ENCODE data around the gene DLGAP4. TPM values are rescaled to one million over a fixed set of nuclear protein-coding genes. Genes with fewer than 3 reads are reported as not detected.

DLGAP4 gene
- total and polyA plus RNA-seq, 2 of the 13 experiments (the other 11 are each of a cell fraction or from before 2014, with no cell fraction given), result 15.2 to 26.7 TPM

DNA sequence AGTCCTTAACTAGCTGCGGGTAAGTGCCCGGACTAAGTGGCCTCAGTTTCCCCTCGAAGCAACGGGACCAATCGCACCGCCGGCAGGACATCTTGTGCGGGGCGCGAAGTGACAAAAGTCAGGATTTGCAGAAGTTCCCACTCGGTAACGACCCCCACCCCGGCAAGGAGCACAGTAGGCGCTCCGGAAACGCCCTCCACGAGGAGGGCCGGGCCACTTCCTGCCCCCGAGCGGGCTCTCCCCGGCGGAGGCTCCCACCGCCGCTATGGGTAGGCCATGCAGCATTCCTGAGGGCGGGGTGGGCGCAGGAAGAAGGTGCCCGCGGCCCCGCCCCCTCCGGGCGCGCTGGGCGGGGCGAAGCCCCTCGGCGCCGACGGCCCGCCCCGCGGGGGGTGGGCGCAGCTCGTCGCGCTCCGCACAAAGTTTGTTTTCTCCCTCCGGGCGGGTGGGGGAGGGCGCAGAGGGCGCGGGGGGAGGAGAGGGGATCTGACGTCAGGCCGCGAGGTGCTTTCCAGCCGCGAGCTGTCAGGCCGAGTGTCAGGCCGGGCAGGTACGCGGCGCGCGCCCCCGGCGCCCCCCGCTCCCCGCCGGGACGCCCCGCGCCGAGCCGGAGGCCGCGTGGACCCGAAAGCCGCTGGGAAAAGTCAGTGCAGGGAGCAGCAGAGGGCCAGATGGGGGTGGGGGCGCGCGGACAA, 267.1 kb downstream of the DLGAP4 start, which contains the start of gene TGIF2 (continued):
- TF ChIP-seq, protein P1, sequence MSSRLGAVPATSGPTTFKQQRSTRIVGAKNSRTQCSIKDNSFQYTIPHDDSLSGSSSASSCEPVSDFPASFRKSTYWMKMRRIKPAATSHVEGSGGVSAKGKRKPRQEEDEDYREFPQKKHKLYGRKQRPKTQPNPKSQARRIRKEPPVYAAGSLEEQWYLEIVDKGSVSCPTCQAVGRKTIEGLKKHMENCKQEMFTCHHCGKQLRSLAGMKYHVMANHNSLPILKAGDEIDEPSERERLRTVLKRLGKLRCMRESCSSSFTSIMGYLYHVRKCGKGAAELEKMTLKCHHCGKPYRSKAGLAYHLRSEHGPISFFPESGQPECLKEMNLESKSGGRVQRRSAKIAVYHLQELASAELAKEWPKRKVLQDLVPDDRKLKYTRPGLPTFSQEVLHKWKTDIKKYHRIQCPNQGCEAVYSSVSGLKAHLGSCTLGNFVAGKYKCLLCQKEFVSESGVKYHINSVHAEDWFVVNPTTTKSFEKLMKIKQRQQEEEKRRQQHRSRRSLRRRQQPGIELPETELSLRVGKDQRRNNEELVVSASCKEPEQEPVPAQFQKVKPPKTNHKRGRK (CRISPR knock-in tag; IDR thresholded peaks at IDR 0.05), result no peak
- TF ChIP-seq WIZ (CRISPR knock-in tag; IDR thresholded peaks at IDR 0.05) (peak; percentile 81; the same call in 1 of the 2 replicates), ZKSCAN1 (IDR thresholded peaks at IDR 0.05; ENCODE audit: low read length) (peak; percentile 96), PPARG (CRISPR knock-in tag; conservative IDR thresholded peaks at IDR 0.05) (peak; percentile 25; the same call in 1 of the 2 replicates), ZNF343 (CRISPR knock-in tag; IDR thresholded peaks at IDR 0.05) (no peak; the same call in 1 of the 2 replicates), ZNF629 (CRISPR knock-in tag; conservative IDR thresholded peaks at IDR 0.05) (peak; percentile 62), ZNF576 (CRISPR knock-in tag; IDR thresholded peaks at IDR 0.05) (no peak), ZSCAN5A (CRISPR knock-in tag; IDR thresholded peaks at IDR 0.05; ENCODE audit: borderline replicate concordance) (0 out of 2 replicates have a peak, but pooled peaks have one; percentile 55), SKI (IDR thresholded peaks at IDR 0.05; ENCODE audit: partially characterized antibody) (peak; percentile 28), ZNF546 (CRISPR knock-in tag; conservative IDR thresholded peaks at IDR 0.05) (no peak; the same call in 1 of the 2 replicates), AHR (CRISPR knock-in tag; IDR thresholded peaks at IDR 0.05) (no peak; the same call in 1 of the 2 replicates), ZNF678 (CRISPR knock-in tag; IDR thresholded peaks at IDR 0.05) (no peak), ISL2 (CRISPR knock-in tag; IDR thresholded peaks at IDR 0.05) (peak; percentile 80), PITX1 (CRISPR knock-in tag; IDR thresholded peaks at IDR 0.05) (peak; percentile 74; the same call in 1 of the 2 replicates), SNAPC2 (CRISPR knock-in tag; IDR thresholded peaks at IDR 0.05) (no peak)
- TF ChIP-seq, protein P2, sequence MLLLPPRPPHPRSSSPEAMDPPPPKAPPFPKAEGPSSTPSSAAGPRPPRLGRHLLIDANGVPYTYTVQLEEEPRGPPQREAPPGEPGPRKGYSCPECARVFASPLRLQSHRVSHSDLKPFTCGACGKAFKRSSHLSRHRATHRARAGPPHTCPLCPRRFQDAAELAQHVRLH (CRISPR knock-in tag; IDR thresholded peaks at IDR 0.05; ENCODE audit: borderline replicate concordance, low read depth), result peak; percentile 92; the same call in 1 of the 2 replicates
- TF ChIP-seq, protein P3, sequence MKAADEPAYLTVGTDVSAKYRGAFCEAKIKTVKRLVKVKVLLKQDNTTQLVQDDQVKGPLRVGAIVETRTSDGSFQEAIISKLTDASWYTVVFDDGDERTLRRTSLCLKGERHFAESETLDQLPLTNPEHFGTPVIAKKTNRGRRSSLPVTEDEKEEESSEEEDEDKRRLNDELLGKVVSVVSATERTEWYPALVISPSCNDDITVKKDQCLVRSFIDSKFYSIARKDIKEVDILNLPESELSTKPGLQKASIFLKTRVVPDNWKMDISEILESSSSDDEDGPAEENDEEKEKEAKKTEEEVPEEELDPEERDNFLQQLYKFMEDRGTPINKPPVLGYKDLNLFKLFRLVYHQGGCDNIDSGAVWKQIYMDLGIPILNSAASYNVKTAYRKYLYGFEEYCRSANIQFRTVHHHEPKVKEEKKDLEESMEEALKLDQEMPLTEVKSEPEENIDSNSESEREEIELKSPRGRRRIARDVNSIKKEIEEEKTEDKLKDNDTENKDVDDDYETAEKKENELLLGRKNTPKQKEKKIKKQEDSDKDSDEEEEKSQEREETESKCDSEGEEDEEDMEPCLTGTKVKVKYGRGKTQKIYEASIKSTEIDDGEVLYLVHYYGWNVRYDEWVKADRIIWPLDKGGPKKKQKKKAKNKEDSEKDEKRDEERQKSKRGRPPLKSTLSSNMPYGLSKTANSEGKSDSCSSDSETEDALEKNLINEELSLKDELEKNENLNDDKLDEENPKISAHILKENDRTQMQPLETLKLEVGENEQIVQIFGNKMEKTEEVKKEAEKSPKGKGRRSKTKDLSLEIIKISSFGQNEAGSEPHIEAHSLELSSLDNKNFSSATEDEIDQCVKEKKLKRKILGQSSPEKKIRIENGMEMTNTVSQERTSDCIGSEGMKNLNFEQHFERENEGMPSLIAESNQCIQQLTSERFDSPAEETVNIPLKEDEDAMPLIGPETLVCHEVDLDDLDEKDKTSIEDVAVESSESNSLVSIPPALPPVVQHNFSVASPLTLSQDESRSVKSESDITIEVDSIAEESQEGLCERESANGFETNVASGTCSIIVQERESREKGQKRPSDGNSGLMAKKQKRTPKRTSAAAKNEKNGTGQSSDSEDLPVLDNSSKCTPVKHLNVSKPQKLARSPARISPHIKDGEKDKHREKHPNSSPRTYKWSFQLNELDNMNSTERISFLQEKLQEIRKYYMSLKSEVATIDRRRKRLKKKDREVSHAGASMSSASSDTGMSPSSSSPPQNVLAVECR (CRISPR knock-in tag; IDR thresholded peaks at IDR 0.05; ENCODE audit: borderline replicate concordance), result peak; percentile 92
- TF ChIP-seq, protein P4, sequence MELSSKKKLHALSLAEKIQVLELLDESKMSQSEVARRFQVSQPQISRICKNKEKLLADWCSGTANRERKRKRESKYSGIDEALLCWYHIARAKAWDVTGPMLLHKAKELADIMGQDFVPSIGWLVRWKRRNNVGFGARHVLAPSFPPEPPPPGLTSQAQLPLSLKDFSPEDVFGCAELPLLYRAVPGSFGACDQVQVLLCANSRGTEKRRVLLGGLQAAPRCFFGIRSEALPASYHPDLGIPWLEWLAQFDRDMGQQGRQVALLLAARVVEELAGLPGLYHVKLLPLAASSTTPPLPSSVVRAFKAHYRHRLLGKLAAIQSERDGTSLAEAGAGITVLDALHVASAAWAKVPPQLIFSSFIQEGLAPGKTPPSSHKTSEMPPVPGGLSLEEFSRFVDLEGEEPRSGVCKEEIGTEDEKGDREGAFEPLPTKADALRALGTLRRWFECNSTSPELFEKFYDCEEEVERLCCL (CRISPR knock-in tag; IDR thresholded peaks at IDR 0.05; ENCODE audit: borderline replicate concordance), result 0 out of 2 replicates have a peak, but pooled peaks have one; percentile 58
- TF ChIP-seq, protein P5, sequence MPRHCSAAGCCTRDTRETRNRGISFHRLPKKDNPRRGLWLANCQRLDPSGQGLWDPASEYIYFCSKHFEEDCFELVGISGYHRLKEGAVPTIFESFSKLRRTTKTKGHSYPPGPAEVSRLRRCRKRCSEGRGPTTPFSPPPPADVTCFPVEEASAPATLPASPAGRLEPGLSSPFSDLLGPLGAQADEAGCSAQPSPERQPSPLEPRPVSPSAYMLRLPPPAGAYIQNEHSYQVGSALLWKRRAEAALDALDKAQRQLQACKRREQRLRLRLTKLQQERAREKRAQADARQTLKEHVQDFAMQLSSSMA (CRISPR knock-in tag; IDR thresholded peaks at IDR 0.05), result peak; percentile 27; the same call in 1 of the 2 replicates

Data from HepG2 (cell line).